GM19467 (cell line): ENCODE measurements around the gene PPP3CB.

ENCODE experiments used
- ATAC-seq: cut with Tn5 transposase; IDR thresholded peaks from one replicate; pipeline ENCODE4 v1.9.1; 2021; ENCODE audit warnings: mild to moderate bottlenecking, moderate library complexity; ENCODE audit not compliant: unreplicated experiment

The PPP3CB gene

DNA sequence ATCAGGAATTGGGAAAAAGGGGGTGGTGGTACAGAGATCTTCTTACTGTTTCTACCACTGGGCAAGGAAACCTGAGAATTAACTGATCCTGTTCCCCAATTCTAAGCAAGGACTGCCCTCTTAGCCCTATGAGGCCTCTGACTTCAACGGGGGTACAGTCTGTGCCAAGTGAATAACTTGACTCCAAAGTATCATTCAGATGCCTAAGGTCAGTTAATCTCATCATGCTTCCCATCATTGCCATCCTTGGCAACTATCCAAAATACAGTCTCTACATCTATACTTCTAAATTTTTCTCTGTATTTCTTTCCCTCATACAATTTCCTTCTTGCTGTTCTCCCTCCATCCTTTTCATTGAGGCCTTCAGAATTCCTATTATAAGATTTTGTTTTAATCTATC lies 10.5 kb downstream of the PPP3CB start:
- ATAC-seq = no peak

- no peak for ATAC-seq
Observed at GRCh38 chr10:73480158-73480557, 15.7 kb downstream of the PPP3CB start.

DNA sequence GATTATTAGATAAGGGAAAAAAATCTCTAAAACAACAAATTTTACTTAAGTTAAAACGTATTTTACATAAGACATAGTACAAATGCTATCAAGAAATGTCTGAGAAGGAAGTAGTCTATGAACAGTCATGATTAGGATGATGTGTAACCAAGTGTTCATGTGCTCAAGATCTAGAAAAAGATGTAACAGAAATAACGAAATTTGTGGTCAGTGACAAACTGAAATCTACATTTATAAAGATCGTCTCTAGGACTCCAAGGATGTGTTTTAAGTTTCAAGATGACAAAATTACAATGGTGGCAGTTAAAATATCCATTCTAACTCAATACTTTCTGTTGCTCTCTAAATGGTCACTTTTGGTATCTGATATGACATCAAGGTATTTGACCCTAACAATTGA lies 17.2 kb downstream of the PPP3CB start:
- no peak for ATAC-seq

GRCh38 chr10:73471226-73471625 lies 24.6 kb downstream of the PPP3CB start:
- ATAC-seq = no peak

DNA sequence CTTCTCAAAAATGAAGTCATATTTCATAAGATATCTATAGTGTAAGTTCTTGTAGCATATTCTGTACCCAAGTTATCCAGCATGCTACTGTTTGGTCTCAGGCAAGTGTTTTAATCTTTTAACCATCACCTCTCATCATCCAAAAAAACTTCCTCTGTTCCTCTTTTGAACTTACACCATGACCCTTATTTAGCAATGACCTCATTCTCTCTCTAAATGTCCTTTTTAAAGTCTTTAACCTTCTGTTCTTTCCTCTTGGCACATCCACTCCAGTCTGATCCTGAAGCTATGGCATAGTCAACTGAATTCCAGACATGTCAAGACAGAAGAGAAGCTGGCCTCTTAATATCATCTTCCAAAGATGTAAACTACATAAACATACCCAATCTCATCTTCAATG lies 26.2 kb downstream of the PPP3CB start:
- no peak for ATAC-seq

- ATAC-seq = no peak
Observed at GRCh38 chr10:73467206-73467605, 28.6 kb downstream of the PPP3CB start.

- no peak for ATAC-seq
Observed at GRCh38 chr10:73465978-73466726, 29.7 kb downstream of the PPP3CB start.

DNA sequence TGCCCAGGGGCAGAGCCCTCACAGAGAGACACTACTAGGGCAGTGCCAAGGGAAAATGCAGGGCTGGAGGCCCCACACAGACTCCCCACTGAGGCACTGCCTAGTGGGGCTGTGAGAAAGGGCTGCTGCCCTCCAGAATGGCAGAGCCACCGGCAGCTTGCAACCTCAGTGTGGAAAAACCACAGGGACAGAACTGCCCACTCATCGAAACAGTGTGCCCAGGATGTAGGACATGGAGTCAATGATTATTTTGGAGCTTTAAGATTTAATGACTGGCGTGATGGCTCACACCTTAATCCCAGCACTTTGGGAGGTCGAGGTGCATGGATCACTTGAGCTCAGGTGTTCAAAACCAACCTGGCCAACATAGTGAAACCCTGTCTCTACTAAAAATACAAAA lies 34.9 kb downstream of the PPP3CB start:
- ATAC-seq = no peak

- ATAC-seq = no peak
Observed at GRCh38 chr10:73459683-73460314, 36.0 kb downstream of the PPP3CB start.

- ATAC-seq = no peak
Observed at GRCh38 chr10:73456187-73456890, 39.5 kb downstream of the PPP3CB start.

- no peak for ATAC-seq
Observed at GRCh38 chr10:73449113-73449512, 46.7 kb downstream of the PPP3CB start.

DNA sequence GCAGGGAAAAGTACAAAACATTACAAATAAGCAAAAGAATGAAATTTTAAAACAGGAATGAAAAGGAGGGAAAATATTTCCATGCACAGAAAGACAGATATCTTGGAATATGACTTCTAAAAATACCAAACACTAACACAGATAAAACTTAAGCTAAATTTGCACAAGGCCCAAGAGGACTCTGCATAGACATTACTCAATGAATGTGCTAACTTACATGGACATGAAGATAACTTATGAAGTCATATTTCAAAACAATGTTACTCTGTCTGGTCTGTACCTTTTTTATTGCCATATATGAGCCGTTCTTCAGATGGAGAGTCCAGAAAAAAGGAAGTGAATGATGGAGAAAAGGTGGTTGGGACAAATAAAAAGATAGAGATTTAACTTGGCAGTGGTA lies 47.4 kb downstream of the PPP3CB start:
- no peak for ATAC-seq

DNA sequence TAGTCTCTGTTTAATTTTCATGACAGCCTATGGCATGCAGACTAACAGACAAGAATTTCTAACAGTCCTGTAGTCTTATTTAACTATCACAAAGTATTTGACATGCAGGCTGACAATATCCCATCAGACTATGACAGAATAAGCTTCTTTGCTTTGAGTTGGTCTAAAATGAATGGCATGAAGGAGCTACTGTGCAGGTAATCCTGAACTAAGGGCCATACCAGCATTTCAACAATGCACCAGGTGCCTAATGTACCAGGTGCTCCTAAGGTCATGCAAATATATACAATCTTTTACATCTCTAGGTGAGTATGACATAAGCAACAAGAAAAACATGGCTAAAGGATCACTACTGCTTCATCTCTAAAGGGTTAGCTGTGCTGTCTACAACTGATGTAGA lies 48.9 kb downstream of the PPP3CB start:
- ATAC-seq = no peak

GRCh38 chr10:73444457-73444856 lies 51.4 kb downstream of the PPP3CB start:
- ATAC-seq = no peak

- ATAC-seq = no peak
Observed at GRCh38 chr10:73439605-73440312, 56.1 kb downstream of the PPP3CB start.

- ATAC-seq = no peak
Observed at GRCh38 chr10:73439055-73439454, 56.8 kb downstream of the PPP3CB start.

DNA sequence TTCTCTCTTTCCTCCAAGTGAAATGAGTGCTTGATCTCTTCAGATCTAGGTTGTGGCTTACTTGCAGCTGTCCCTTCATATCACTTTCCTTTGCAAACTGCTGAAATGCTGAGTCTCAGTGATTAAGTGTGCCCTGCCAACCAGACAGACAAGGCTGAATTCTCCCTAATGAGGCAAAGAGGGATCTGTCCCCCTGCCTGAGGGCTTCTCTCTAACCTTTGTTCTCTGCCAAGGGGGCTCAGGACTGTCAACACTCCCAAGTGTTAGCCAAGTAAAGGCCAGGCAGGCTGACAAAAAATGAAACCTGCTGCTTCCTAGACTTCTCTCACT lies 62.3 kb downstream of the PPP3CB start, which contains the start of gene MSS51:
MSS51 (minus strand) TSS at position 24 of the 330 bp plus-strand sequence. CDS start 5,277 bp downstream, outside the sequence.
- ATAC-seq = no peak

DNA sequence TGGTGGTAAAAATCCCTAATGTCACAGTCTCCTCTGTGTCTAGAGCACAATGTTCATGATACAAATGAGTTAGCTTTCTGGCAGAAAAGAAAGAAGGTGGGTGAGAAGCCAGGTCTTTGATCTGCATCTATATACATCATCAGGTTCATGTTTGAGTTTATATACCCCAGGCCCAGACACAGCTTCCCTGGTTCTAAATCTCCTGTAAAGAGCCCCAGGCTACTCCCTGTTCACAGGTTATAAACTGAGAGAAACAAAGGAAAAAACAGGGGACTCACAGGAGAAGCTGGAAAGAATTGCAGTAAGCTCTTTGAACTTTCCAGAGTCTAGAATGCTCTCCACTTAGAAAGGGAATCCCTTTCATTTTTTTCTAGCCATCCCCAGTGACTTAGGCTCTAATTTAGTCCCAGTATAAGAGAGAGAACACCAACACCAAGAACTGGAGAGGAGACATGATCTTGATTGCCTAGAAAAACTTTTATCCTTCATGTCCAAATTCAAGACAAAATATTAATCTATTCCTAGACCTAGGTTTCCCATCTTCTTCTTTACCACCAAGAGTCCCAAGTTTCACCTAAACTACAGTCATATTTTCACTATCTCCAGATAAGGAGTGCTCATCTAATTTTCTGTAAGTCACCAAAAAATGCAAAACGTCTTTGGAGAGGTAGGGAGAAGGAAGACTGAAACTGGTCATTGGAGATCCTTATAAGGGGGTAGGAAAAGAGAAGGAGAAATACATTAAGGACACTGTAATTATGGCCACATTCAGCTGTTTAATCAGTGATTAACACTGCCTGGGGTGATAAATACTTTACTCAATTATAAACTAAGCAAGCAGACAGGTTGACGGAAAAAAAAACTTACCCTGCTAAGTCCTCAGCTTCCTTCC lies 62.9 kb downstream of the PPP3CB start:
- no peak for ATAC-seq

GRCh38 chr10:73426318-73426717 lies 69.5 kb downstream of the PPP3CB start:
- no peak for ATAC-seq

GRCh38 chr10:73424478-73424877 lies 71.3 kb downstream of the PPP3CB start:
- no peak for ATAC-seq
